Measurements from ENCODE around the gene GNG12.

The GNG12 gene

GRCh38 chr1:67843746-67844145, 10.5 kb upstream of the GNG12 start:
- DNase-seq (ENCODE audit: extremely low read depth, low read depth): no peak
- TF ChIP-seq, protein P1, sequence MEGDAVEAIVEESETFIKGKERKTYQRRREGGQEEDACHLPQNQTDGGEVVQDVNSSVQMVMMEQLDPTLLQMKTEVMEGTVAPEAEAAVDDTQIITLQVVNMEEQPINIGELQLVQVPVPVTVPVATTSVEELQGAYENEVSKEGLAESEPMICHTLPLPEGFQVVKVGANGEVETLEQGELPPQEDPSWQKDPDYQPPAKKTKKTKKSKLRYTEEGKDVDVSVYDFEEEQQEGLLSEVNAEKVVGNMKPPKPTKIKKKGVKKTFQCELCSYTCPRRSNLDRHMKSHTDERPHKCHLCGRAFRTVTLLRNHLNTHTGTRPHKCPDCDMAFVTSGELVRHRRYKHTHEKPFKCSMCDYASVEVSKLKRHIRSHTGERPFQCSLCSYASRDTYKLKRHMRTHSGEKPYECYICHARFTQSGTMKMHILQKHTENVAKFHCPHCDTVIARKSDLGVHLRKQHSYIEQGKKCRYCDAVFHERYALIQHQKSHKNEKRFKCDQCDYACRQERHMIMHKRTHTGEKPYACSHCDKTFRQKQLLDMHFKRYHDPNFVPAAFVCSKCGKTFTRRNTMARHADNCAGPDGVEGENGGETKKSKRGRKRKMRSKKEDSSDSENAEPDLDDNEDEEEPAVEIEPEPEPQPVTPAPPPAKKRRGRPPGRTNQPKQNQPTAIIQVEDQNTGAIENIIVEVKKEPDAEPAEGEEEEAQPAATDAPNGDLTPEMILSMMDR (IDR thresholded peaks at IDR 0.05; ENCODE audit: low read depth, low read length): no peak

- DNase-seq (ENCODE audit: extremely low read depth, low read depth): no peak
Observed at GRCh38 chr1:67843331-67843730, 10.1 kb upstream of the GNG12 start.

DNA sequence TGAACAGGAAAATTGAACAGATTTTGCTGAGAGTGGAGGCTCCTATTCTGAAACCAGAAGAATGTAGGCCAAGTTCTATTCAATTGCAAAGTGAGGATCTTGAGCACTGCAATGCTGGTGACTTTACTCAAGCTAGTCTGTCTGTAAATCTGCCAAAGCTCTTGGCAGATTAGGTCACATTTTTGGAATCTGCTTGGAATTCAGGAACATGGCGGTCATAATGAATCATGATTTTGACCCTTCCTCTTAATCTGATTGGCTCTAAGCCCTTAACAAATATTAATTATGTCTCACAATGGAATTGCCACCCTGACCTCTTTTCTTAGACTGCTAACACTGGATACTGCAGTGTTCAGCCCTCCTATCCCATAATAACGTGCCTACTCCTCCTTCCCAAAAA, 7.2 kb upstream of the GNG12 start:
- TF ChIP-seq, protein P1 (IDR thresholded peaks at IDR 0.05; ENCODE audit: low read depth, low read length): no peak
- DNase-seq (ENCODE audit: extremely low read depth, low read depth): peak; percentile 52

More at GRCh38 chr1:67843331-67843730, 10.1 kb upstream of the GNG12 start:
- TF ChIP-seq, protein P1 (IDR thresholded peaks at IDR 0.05; ENCODE audit: low read depth, low read length): no peak

DNA sequence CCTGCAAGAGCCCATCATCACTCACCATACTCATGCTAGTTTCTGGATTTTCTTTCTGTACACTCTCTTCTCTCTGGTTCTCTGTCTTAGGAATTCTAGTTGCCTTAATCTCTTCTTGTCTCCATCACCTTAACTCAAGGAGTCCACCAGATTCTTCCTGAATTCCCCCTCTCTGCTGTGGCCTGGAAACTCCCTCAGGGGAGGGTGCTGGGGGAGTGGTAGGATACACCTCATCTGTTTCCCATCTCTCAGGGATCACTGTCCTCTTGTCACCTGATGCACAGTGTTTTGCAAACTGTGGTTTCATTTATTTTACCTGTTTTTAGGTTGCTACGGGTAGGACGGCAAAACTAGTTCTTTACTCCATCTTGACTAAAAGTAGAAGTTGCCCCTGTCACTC, 6.6 kb upstream of the GNG12 start:
- TF ChIP-seq, protein P1 (IDR thresholded peaks at IDR 0.05; ENCODE audit: low read depth, low read length): no peak
- no peak for DNase-seq (ENCODE audit: extremely low read depth, low read depth)

DNA sequence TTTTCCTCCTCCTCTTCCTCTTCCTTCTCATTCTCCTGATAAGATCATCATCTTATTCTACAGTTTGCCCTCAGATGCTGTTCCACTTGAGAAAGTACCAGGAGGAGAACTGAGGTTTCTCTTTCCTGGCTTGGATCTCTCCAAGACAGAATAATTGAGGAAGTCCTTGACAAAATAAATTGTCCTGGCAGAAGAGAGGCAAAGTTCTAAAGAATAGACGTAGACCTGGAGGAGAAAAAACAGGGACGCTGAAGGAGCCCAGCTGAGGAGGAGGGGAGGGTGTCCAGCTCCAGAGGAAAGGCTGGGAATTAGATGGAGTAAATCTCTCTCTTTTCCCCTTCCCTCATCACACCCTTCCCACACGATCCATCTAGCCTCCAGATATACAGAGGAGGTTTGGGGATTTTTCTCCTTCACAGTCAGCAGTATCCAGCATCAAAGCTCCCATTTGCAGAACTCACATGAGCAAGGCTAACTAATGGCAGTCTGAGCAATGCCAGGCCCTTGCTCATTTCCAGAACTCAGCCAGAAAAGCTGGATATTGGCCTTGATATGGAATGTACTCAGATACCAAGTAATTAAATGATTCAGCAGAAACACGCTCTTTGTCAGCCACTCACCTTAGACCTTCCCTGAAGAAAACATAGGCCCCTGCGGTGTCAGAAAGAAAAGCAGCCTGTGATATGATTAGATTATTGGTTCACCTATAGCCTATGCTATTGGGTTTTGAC, 5.1 kb upstream of the GNG12 start:
- no peak for DNase-seq (ENCODE audit: extremely low read depth, low read depth)
- TF ChIP-seq, protein P1 (IDR thresholded peaks at IDR 0.05; ENCODE audit: low read depth, low read length): no peak

DNA sequence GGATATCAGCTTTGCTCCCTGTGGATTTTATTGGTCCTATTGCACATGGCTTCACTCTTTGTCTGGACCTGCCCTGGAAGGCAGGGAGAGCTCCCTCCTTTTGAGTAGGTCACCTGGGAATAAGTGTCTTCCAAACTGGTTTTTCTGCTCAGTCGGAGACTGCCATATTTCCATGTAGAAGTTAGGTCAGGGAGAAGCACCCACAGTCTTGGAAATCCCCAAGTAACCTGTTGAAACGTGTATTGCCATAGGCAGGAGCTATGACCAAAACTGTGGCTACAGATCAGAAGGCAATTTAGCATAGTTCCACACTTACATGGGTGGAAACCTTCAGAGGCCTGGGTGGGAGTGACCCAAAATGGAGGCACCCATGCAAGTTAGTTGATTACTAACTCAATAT, 3.5 kb upstream of the GNG12 start:
- TF ChIP-seq, protein P1 (IDR thresholded peaks at IDR 0.05; ENCODE audit: low read depth, low read length): no peak
- no peak for DNase-seq (ENCODE audit: extremely low read depth, low read depth)

DNA sequence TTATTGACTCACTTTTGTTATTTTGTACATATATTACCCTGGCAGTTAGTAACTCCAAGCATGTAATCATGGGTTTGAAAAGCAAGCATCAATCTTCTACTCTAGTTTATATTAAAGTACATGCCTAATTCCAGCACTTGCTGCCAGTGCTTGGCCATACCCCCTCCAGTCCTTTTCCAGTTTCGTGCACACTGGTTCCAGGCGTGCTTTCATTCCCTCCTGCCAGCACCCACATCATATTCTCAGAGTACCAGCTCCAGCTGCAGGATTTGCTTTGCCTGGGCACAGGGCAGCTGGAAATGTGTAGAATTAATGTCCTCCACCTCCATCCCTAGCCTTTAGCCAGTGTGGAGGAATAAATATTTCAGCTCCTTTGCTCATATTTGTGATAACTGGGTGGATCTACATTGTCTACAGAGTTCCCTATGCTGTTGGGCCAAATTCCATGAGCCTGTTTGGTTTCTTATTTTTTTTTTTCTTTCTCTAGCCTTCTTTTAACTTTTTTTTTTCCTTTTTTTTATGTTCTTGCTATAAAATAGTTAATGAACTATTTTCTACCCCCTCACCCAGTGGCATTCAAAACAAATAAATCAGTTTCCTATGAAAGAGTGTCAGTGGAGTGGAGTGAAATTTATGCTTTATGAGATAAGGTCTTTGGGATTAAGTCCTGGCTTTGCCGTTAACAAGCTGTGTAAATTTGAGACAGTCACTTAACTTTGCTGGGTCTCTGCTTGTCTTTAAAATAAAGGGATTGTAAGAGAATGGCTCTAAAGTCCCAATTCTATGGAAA, 2.6 kb upstream of the GNG12 start:
- DNase-seq (ENCODE audit: extremely low read depth, low read depth): no peak
- TF ChIP-seq, protein P1 (IDR thresholded peaks at IDR 0.05; ENCODE audit: low read depth, low read length): no peak
